Stomach (tissue), 4 donors: Measurements from ENCODE around the gene RCL1.

Source experiments
- EP300 ChIP-seq: sonication (generic); formaldehyde crosslinking; IDR thresholded peaks from one replicate; pipeline ENCODE4 v1.6.1; 2017; ENCODE audit warnings: antibody characterized with exemption
- POLR2A ChIP-seq, 4 donors: fragments of 450-650 bp; IDR thresholded peaks; one replicate each; pipeline ENCODE4 v1.6.1; 2016; ENCODE audit warnings: antibody characterized with exemption in 4 of 4, control low read depth in 2 of 4, mild to moderate bottlenecking in 1 of 4, moderate library complexity in 1 of 4
- POLR2AphosphoS5 ChIP-seq, 3 donors: sonication (generic); formaldehyde crosslinking; IDR thresholded peaks; one replicate each; pipeline ENCODE4 v1.6.1; 2016; ENCODE audit warnings: antibody characterized with exemption in 3 of 3
- TF ChIP-seq, protein P1 (sequence below), 7 experiments: fragments of 450-650 bp in 4 of 7; fragments of 200-600 bp in 3 of 7; sonication (generic) in 3 of 7; IDR thresholded peaks; one replicate each; pipeline ENCODE4 v1.5.1; 2016 to 2019; ENCODE audit warnings: antibody characterized with exemption in 7 of 7, control low read depth in 2 of 7, mild to moderate bottlenecking in 1 of 7

DNA sequence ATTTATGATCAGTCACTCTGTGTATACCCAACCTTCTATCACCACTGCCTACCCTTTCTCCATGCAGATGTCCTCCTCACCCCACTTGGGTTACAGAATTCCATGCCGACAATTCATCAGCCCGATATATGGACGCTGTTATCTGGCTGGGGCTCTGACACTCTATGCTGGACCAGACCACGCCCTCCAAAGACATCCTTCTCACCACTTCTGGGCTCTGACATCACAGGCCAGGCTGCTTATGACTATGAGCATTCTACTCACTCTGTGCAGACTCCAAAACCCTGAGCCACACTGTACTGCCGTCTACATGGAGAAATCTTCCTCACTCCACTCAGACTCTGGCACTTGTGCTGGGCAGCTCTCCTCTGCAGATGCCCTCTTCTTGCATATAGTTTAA is 44.1 kb upstream of the RCL1 start:
- TF ChIP-seq, protein P1, sequence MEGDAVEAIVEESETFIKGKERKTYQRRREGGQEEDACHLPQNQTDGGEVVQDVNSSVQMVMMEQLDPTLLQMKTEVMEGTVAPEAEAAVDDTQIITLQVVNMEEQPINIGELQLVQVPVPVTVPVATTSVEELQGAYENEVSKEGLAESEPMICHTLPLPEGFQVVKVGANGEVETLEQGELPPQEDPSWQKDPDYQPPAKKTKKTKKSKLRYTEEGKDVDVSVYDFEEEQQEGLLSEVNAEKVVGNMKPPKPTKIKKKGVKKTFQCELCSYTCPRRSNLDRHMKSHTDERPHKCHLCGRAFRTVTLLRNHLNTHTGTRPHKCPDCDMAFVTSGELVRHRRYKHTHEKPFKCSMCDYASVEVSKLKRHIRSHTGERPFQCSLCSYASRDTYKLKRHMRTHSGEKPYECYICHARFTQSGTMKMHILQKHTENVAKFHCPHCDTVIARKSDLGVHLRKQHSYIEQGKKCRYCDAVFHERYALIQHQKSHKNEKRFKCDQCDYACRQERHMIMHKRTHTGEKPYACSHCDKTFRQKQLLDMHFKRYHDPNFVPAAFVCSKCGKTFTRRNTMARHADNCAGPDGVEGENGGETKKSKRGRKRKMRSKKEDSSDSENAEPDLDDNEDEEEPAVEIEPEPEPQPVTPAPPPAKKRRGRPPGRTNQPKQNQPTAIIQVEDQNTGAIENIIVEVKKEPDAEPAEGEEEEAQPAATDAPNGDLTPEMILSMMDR (IDR thresholded peaks at IDR 0.05): no peak
- TF ChIP-seq POLR2AphosphoS5 (IDR thresholded peaks at IDR 0.05) (no peak), POLR2A (IDR thresholded peaks at IDR 0.05) (no peak), EP300 (no peak)
